NCI-H1105 (cell line): Measurements from ENCODE around the gene TSPAN6.

Source experiments
- DNase-seq: peaks from one replicate; lab custom pipeline; 2025; lab: John Stamatoyannopoulos, UW

TSPAN6 gene

GRCh38 chrX:100584611-100585010, 52.0 kb downstream of the TSPAN6 start, which contains the start of gene TNMD:
Gene TNMD, plus strand, starts transcription at chrX:100584936. Its CDS starts 83 bp downstream, at chrX:100585019.
- no peak for DNase-seq
